GM19463 (cell line): ENCODE data around the gene RBP3.

Experiments
- ATAC-seq: cut with Tn5 transposase; IDR thresholded peaks from one replicate; pipeline ENCODE4 v1.9.1; 2021; ENCODE audit warnings: mild to moderate bottlenecking, moderate library complexity; ENCODE audit not compliant: unreplicated experiment

RBP3 gene

GRCh38 chr10:47356708-47357107, 8.5 kb downstream of the RBP3 start:
- ATAC-seq, result no peak

- ATAC-seq, result no peak
These were observed 9.0 kb downstream of the RBP3 start for GRCh38 chr10:47357131-47357582.

- ATAC-seq, result no peak
These were observed 9.7 kb downstream of the RBP3 start for GRCh38 chr10:47357911-47358310.

DNA sequence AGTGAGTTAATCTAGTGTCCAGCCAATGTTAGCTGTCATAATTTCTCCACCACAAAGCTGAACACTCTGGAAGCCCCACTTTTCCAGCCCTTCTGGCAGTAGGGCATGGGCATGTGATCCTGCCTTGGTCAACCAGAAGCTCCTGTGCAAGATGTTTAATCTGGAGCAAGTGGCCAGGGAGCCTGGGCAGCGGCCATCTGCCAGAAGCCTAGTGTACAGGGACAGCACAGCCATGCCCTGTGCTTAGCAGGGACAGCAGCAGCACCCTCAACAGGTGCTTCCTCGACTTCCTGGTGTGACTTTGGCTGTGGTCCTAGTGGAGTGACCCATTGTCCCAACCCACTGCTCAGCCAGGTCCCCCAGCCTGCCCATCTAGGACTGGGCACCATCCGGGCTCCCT, 10.3 kb downstream of the RBP3 start:
- no peak for ATAC-seq

GRCh38 chr10:47359101-47359500, 10.9 kb downstream of the RBP3 start:
- no peak for ATAC-seq

DNA sequence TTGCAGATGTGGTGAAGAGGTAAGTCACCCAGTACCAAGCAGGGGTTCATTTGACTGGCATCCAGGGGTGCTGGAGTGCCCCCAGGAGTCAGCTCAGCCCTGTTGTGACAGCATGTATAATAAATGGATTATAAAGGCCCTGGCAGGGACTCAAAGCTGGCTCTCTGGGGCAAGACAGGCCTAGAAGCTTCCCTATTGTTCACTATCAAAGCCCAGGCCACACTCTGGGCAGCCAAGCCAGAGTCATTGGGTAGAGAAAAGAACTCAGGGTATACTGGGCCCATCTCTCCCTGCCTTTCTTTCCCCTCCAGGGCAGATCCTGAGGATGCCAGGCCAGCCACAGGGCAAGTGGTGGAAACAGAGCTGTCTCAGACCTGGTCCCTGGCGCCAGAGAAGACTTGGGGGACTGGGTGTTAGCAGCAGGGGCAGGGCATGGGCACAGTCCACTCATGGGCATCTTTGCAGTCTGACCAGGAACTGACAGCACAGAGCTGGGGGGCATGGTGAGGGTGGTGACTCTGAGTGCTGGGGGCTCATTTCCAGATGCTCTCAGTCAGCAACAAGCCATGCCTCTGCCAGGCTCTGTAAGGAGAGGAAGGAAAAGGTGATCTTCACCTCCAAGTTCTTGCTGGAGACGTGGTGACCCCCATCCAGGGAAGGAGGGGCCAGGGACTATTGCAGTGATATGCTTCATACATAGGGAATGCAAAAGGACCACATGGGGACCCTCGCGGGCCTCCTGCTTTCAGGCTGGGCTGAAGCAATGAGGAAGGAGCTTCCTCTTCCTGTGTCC, 11.7 kb downstream of the RBP3 start:
- no peak for ATAC-seq

DNA sequence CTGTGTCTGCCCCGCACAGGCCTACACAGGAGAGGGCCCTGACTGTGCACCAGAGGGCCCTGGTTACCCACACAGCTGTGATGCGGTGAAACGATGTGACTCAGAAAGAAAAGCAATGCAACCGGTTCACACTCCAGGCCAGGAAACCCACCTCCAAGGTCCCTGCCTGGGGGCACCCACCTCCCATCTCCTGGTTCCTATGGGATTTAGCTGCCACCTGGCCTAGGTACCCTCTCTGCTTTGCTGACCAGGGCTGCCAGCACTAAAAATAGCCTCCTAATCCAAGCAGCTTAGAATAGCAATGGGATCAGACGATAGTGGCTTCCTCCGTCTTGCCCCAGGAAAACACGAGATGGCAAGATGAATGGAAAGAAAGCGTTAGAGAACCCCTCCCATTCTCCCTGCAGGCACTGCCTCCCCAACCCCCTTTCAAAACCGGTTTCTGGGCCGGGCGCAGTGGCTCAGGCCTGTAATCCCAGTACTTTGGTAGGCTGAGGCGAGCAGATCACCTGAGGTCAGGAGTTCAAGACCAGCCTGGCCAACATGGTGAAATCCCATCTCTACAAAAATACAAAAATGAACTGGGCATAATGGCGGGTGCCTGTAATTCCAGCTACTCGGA, 12.4 kb downstream of the RBP3 start:
- no peak for ATAC-seq

DNA sequence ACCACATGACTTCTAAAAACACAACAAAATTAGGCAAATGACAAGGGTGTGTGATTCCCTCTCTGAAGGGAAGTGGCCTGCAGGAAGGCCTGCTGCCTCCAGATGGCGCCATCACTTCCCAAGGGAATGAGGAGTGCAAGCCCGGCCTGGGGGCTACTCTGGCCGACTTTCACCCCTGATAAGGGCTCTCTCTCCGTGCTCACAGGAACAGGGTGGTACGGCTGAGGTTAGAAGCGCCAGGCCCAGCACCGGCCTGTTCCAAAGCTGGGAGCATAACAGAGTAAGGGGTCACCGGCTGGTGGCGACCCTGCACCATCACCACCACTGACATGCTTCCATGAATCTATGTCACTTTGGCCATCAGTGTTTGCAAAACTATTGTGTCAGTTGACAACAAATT, 13.1 kb downstream of the RBP3 start:
- ATAC-seq, result no peak

DNA sequence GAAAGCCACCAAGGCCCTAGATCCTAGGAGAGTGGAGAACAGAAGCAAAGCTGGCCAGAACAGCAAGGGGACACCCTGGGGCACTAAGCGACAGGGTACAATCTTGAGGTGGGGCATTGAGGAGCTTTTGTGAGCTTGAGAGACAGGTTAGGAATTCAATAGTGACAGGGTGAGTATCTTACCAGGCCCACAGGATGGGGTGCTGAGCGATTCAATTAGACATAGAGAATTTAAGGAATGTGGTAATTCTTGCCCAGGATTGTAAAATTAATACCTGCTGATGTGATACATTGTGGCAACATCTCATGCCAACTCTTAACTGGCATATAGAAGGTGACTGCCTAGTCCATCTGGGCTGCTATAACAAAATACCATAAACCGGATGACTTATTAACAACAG, 14.0 kb downstream of the RBP3 start:
- ATAC-seq, result no peak

DNA sequence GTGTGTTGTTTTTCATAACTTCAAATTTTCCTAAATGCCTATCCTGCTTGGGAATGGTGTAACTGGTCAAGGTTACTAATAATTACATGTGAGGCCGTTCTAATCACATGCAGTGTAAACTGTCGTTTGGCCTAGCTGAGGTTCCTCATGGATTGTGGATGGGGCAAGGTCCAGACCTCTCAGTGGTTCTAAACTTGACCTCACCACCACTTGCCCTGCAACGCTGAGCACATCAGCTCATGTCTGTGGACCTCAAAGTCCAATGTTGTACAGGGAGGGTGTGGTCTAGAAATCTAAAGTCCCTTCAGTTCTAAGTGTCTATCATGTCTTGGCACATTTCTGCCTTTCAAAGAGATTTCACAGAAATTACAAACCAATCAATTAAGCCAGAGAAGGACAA, 15.6 kb downstream of the RBP3 start:
- ATAC-seq, result no peak

- no peak for ATAC-seq
These were observed 16.2 kb downstream of the RBP3 start for GRCh38 chr10:47364366-47364765.

GRCh38 chr10:47364911-47365310, 16.7 kb downstream of the RBP3 start:
- no peak for ATAC-seq

- no peak for ATAC-seq
These were observed 17.4 kb downstream of the RBP3 start for GRCh38 chr10:47365431-47366180.

DNA sequence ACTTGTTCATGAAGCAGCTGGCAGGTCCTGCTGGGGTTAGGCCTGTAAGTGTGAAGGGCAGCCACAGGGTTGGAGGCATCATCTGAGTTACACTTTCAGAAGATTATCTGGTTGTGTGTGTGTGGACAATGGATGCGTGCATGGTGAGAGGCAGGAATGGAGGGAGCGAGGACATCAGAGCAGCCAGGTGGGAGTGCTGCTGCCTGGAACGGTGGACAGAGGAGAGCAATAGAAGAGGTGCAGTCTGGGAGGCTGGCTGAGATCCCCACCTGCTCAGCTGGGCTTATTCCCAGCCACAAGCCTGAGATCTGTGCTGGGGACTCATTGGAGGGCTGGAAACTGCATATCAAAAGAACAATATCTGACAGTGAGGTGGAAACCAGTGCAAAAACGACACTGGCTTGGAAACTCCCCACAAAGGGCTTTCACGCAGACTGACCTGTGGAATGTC, 18.0 kb downstream of the RBP3 start:
- ATAC-seq, result no peak

DNA sequence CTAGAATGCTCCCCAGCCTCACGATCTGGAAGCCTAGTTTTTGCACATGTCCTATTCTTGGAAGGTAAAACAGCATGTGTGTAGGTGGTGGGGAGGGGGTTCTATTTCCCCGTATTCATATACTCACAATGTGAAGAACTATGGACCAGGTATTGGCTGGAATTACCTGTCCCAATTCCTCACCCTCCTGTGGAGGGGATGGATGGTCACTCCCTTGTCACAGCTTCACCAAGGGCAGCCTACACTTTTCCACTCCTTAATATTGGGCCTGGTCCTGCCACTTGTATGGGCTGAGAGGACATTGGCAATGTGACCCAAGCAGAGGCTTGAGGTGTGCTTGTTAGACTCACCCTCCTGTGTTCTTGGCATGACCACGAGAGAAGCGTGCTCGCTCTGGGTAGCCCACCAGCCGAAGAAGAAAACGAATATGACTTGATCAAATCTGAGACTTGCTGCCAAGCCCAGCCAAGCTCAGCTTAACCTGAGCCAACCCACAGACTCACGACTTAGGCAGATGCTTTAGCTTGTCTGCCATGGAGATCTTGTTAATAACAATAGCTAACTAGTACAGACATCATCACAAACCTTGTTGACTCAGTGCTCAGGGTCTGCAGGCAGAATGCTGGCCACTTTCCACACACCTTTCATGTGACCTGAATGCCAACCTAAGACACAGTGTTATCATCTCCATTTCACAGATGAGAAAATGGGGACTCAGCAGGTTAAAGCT, 18.7 kb downstream of the RBP3 start:
- no peak for ATAC-seq

- no peak for ATAC-seq
These were observed 19.5 kb downstream of the RBP3 start for GRCh38 chr10:47367646-47368045.

GRCh38 chr10:47368431-47369180, 20.4 kb downstream of the RBP3 start:
- no peak for ATAC-seq

GRCh38 chr10:47369251-47369894, 21.2 kb downstream of the RBP3 start:
- no peak for ATAC-seq

- no peak for ATAC-seq
These were observed 22.0 kb downstream of the RBP3 start for GRCh38 chr10:47370015-47370767.
